ENCODE results near the gene CNST. TPM values are rescaled to one million over a fixed set of nuclear protein-coding genes. Genes with fewer than 3 reads are reported as not detected.

CNST gene
- 34.2 TPM for total RNA-seq

GRCh38 chr1:246566128-246566812 is at the start of gene CNST, which contains the start of gene TFB2M:
CNST (plus strand) TSS chr1:246566456; CDS start chr1:246591563, 25,107 bp downstream.
TFB2M (minus strand) TSS chr1:246566261; CDS start chr1:246566138, 123 bp downstream.
- DNase-seq (ENCODE audit: low spot score in 2 of 2) (peak; percentile 88 to 92), FAIRE-seq (peak; percentile 8)

GRCh38 chr1:246517391-246517790 is 48.9 kb upstream of the CNST start:
- no peak for FAIRE-seq

DNA sequence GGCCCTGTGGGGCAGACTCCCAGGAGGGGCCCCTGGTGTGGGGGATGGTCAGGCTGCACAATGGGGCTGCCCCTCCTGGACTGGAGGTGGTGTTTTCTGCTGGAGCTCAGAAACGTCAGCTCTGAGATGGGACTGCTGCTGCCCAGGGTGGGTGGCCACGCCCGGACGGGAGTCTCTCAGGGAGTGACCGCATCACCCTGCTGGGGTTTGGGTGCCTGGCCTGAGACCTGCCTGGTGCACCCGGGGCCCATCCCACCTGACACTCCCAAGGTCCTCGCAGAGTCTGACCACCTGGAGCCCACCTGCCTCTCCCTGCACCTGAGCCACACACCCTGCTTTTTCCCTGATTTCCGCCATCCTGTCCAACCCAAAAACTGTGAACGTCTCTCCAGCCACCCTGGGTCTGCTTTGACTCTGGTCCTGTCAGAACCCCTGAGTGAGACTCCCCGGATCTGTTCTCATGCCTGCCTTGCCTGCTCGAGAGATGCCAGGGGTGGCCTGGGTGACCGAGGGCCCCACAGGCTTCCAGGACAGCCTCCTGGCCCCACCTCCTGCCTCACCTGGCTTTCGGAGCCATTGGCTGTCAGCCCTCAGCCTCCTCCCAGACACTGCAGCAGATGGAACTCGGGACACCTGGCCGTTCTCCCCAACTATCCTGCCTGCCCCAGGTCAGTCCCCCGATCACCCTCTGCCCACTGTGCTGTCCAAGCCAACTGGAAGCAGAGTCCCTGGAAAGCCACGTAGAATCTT is 47.6 kb upstream of the CNST start:
- FAIRE-seq (no peak), DNase-seq (ENCODE audit: low spot score in 2 of 2) (no peak)

More at GRCh38 chr1:246517391-246517790, 48.9 kb upstream of the CNST start:
- DNase-seq (ENCODE audit: low spot score in 2 of 2): no peak

DNA sequence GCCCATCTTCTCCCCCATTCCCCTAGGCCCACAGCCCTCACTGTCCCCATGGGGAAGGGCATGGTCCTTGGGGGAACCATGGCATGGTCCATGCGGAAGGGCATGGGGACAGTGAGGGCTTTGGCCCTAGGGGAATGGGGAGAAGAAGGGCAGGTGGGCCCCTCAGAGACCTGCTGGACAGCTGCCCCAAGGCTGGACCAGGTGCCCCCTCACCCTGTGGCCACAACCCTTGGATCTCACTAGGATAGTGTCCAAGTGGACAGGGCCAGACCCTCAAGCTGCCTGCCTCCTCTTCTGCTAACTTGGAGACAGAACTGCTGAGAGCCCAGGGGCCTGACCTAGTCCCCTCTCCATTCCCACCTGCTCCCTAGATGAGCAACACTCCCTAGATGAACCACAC is 46.7 kb upstream of the CNST start:
- FAIRE-seq (no peak), DNase-seq (ENCODE audit: low spot score in 2 of 2) (no peak)

GRCh38 chr1:246526380-246526779 is 39.9 kb upstream of the CNST start:
- DNase-seq (ENCODE audit: low spot score in 2 of 2): no peak
- no peak for FAIRE-seq

DNA sequence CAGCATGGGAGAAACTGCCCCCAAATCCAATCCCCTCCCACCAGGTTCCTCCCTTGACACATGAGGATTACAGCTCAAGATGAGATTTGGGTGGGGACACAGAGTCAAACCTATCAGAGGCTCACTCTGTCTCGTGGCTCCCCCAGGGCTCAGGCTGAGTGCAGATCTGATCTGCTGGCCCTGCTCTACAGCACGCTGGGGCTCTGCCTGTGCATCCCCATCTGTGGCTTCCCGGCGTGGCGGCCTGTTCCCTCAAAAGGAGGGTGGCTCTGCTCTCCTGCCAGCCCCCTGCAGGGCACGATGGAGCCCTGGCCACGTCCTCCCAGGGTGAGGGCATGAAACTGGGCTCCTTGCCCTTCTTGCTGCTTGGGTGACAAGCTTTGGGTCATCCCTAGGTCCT is 39.3 kb upstream of the CNST start:
- no peak for DNase-seq (ENCODE audit: low spot score in 2 of 2)
- no peak for FAIRE-seq

DNA sequence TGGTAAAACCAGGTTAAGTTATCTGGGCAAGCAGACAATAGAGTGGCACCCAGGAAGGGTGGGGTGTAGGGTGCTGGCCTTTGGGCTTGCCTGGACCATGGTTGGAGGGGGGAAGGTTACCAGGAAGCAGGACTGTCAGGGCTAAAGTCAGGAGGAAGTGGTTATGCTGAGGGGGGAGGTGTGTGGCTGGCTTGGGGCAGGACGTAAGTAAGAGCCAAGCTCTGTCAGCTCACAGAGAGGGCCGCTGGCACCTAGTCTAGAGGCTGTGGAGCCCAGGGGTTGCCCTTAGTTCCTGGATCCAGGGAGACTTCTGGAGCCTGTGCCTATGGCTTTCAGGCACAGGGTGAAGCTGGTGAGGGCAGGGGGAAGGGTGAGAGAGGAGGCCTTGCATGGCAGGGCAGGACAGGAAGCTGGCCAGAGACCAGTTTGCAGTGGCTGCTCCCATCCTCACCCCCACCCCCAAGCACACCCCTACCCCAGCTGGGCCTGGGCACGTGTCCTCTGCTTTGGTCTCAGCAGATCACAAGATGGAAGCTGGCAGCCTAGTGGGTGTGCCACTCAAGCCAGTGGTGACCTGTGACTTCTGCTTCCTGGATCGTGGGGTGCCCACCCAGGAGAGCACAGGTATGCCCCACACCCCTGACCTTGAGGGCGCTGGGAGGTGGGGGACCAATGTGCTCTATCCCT is 38.7 kb upstream of the CNST start:
- FAIRE-seq (no peak), DNase-seq (ENCODE audit: low spot score in 2 of 2) (no peak)

DNA sequence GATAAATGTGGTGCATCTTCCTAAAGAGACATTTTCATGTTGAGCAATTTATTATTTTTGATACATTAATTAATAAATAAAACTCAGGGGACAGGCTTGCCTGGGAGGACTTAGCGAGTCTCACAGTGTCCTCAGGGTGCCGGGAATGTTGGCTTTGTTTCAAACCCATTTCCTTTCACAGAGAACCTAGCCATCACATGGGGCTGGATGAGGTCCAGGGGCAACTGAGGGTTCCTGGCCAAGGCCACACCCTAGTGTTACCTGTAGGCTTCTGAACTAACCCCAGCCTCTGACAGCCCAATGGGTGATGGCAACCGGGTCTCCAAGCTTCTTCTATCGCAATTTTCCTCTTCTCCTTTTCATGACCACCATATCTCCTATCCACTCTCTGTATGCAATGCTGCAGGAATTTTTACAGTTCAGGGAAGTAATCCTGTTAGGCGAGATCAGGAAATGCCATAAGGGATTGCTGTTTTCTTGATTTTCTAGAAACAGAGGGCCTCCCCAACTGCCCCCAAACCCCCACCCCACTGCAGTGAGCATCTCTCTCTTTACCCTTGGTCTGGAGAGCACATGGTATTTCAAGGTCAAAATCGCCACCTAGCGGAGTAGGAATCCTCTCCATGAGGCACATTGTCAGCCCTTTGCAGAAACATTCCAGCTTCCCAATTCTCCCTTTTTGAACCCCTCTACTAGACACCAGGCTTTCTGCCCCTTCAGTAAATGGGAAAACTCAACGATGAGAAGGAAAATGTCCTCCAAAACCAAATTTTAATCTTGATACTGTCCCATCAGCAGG is 37.1 kb upstream of the CNST start:
- no peak for FAIRE-seq
- DNase-seq (ENCODE audit: low spot score in 2 of 2): no peak

- no peak for FAIRE-seq
- DNase-seq (ENCODE audit: low spot score in 2 of 2): no peak
Observed at GRCh38 chr1:246530482-246530881, 35.8 kb upstream of the CNST start.

- no peak for FAIRE-seq
- no peak for DNase-seq (ENCODE audit: low spot score in 2 of 2)
Observed at GRCh38 chr1:246532519-246532918, 33.7 kb upstream of the CNST start.

DNA sequence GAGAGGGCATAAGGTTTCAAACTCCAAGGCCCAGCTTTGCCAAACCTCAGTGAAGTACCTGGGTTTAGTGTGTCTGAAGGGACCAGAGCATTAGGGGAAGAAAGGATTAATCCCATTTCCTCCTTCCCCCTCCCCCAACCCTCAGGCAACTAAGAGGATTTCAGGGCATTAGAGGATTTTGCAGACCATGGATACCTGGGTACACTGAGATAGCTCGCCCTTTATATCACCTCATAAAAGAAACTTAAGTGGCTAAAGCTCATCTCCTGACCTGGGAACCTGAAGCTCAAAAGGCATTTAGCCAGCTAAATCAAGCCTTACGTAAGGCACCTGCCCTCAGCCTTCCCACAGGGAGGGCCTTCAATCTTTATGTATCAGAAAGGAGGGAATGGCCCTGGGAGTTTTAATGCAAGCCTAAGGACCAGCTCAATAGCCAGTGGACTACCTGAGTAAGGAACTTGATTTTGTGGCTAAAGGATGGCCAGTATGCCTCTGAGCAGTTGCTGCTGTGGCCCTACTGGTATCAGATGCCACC is 32.8 kb upstream of the CNST start:
- DNase-seq (ENCODE audit: low spot score in 2 of 2) (no peak), FAIRE-seq (no peak)

- DNase-seq (ENCODE audit: low spot score in 2 of 2): no peak
- FAIRE-seq: no peak
Observed at GRCh38 chr1:246534114-246534513, 32.1 kb upstream of the CNST start.

- FAIRE-seq (no peak), DNase-seq (ENCODE audit: low spot score in 2 of 2) (no peak)
Observed at GRCh38 chr1:246537441-246537840, 28.8 kb upstream of the CNST start.

- DNase-seq (ENCODE audit: low spot score in 2 of 2): no peak
- FAIRE-seq: no peak
Observed at GRCh38 chr1:246537887-246538286, 28.4 kb upstream of the CNST start.

GRCh38 chr1:246540738-246541491 is 25.3 kb upstream of the CNST start:
- DNase-seq (ENCODE audit: low spot score in 2 of 2): no peak
- no peak for FAIRE-seq

DNA sequence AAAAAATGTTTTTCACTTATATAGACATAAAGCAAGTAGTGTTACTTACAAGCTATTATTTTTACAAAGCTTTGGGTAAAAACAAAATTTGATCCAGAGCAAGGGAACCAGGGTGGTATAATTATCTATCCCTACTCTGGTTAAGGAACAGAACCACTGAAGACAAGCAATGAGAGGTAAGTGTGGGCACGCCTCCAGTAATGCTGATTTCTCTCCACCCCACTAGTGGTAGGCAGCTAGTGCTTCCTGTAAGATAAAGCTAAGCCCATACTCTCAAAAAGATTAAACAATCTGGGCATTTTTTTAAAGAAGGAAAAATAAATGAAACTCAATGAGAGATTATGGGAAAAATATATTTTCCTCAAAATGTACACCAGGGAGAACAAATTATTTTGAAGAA is 22.3 kb upstream of the CNST start:
- no peak for DNase-seq (ENCODE audit: low spot score in 2 of 2)
- no peak for FAIRE-seq

DNA sequence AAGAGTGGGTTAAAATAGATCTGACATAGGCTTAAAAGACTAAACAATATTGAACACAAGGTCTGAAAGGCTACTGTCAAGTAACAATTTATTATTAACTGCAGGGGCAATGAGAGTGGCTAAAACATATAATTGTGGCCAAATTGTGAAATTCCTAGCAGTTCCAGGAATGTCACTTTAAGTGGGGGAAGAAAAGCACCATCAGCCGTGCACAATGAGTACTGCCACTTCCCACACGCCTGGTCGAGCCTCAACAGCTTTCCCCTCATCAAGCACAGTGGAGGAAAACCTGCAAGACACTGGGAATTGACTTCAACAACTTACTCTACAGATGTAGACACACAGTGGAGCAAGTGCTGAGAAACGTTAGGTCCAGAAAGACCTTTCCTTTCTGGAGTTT is 16.6 kb upstream of the CNST start:
- FAIRE-seq (no peak), DNase-seq (ENCODE audit: low spot score in 2 of 2) (no peak)

GRCh38 chr1:246550402-246550801 is 15.9 kb upstream of the CNST start:
- DNase-seq (ENCODE audit: low spot score in 2 of 2) (no peak), FAIRE-seq (no peak)

DNA sequence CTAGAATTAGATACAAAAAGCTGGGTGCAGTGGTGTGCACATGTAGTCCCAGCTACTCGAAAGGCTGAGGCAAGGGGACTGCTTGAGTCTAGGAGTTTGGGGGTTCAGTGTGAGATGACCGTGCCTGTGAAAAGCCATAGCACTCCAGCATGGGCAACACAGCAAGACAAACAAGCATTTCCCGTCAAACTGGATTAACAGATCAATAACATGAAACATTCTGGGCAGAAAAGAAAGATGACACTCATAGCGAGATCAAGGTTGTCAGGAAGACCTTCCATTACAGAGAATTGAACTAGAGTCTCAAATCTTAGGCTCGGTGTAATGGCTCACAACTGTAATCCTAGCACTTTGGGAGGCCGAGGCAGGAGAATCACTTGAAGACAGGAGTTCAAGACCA is 14.1 kb upstream of the CNST start:
- DNase-seq (ENCODE audit: low spot score in 2 of 2) (no peak), FAIRE-seq (no peak)

GRCh38 chr1:246554201-246554600 is 12.1 kb upstream of the CNST start:
- FAIRE-seq: no peak
- no peak for DNase-seq (ENCODE audit: low spot score in 2 of 2)

Measured in frontal cortex (tissue), 4 donors.